Measurements from ENCODE around the gene RNF207. TPM values are rescaled to one million over a fixed set of nuclear protein-coding genes. Genes with fewer than 3 reads are reported as not detected.

RNF207 gene
- total RNA-seq, 1 experiment from 2014 or later, result 95.4 TPM

DNA sequence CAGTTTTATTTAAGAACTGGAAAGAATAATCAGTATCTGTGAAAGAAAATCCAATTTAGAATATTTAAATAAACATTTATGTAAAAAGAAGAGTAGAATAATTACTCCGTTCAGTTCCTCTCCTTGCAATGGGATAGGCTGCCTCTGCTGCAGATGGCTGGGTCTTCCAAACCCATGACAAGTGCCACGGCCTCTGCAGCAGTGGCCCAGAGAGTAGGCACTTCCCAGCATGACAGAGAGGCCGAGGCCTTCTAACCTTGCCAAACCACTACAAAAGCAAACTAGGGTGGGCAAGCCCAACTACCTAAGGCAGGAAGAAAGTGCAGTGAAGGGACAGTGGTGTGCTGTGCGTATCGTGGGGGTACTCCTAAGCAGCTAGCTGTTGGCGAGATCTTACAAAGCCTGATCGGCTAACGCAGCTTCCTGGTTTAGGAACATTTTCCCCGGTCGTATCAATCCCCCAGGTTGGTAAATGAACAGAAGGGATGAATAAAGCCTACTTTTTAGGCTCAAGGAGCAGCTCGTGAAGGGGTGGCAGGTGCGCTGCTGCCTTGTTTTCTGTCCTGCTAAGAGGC lies 15.4 kb downstream of the RNF207 start:
- Histone ChIP-seq H3K27ac (ENCODE audit: low read length) (peak overlapping the region; percentile 84), H3K9ac (ENCODE audit: low read length) (no peak overlapping the region), H3K4me2 (ENCODE audit: low read length) (peak overlapping the region; percentile 60), H3K9me2 (replicated peaks; ENCODE audit: low read length) (no peaks in the 10 kb centered on the region), H3K79me2 (ENCODE audit: low read length) (peaks cover 24% of the 10 kb centered on the region; the same call in 1 of the 2 replicates), H3F3A (ENCODE audit: low read length, unreplicated experiment) (peaks cover 20% of the 10 kb centered on the region), H4K20me1 (ENCODE audit: low read length) (0 out of 2 replicates have a peak, but pooled peaks cover 12% of the 10 kb centered on the region), H3K36me3 (ENCODE audit: low read depth, low read length) (peaks cover 60% of the 10 kb centered on the region), H3K4me3 (ENCODE audit: low read length) (no peak overlapping the region), H2AFZ (ENCODE audit: low read length) (no peak overlapping the region), H3K4me1 (ENCODE audit: insufficient read depth, low read length) (peaks cover 61% of the 10 kb centered on the region), H3K9me3 (ENCODE audit: low read length) (no peaks in the 10 kb centered on the region), H3K27me3 (ENCODE audit: low read length) (no peaks in the 10 kb centered on the region)
- POLR2A ChIA-PET (ENCODE audit: unreplicated experiment), result interaction anchor here (1.2 kb wide), 1 partner anchor 15 kb away, joined by 3 read pairs; the partner anchor contains the start of gene RNF207
- DNase-seq, result no peak
- CTCF ChIA-PET, result interaction anchor here (1.2 to 1.6 kb wide), 2 partner anchors 16 to 23 kb away, joined by 6 to 19 read pairs; no protein-coding TSS in a partner anchor
- TSS peak; percentile 21 for BruUV-seq (replicated peaks)
- intact Hi-C loops (cut with micrococcal nuclease), result no loop called here
- TF ChIP-seq EZH2phosphoT487 (IDR thresholded peaks at IDR 0.05; ENCODE audit: borderline replicate concordance, low read length) (no peak), CTCF (conservative IDR thresholded peaks at IDR 0.05; ENCODE audit: low read depth, low read length) (no peak), EZH2 (IDR thresholded peaks at IDR 0.05; ENCODE audit: low read length, unreplicated experiment) (no peak)
- ATAC-seq, result no peak

GRCh38 chr1:6222636-6223035 lies 16.7 kb downstream of the RNF207 start:
- H3F3A ChIP-seq (ENCODE audit: low read length, unreplicated experiment), result peaks cover 20% of the 10 kb centered on the region
- no peak overlapping the region for H2AFZ ChIP-seq (ENCODE audit: low read length)
- peaks cover 61% of the 10 kb centered on the region for H3K36me3 ChIP-seq (ENCODE audit: low read depth, low read length)
- H3K9me3 ChIP-seq (ENCODE audit: low read length), result no peaks in the 10 kb centered on the region
- POLR2A ChIA-PET (ENCODE audit: unreplicated experiment), result no interaction called here
- no peaks in the 10 kb centered on the region for H3K27me3 ChIP-seq (ENCODE audit: low read length)
- H3K79me2 ChIP-seq (ENCODE audit: low read length), result peaks cover 35% of the 10 kb centered on the region; the same call in 1 of the 2 replicates
- peak overlapping the region; percentile 37 for H3K27ac ChIP-seq (ENCODE audit: low read length)
- CTCF ChIA-PET, result no interaction called here
- ATAC-seq (peak; percentile 33), DNase-seq (peak; percentile 87)
- H4K20me1 ChIP-seq (ENCODE audit: low read length), result 0 out of 2 replicates have a peak, but pooled peaks cover 12% of the 10 kb centered on the region
- peaks cover 61% of the 10 kb centered on the region for H3K4me1 ChIP-seq (ENCODE audit: insufficient read depth, low read length)
- H3K9me2 ChIP-seq (replicated peaks; ENCODE audit: low read length), result no peaks in the 10 kb centered on the region
- TF ChIP-seq EZH2 (IDR thresholded peaks at IDR 0.05; ENCODE audit: low read length, unreplicated experiment) (no peak), EZH2phosphoT487 (IDR thresholded peaks at IDR 0.05; ENCODE audit: borderline replicate concordance, low read length) (no peak), CTCF (conservative IDR thresholded peaks at IDR 0.05; ENCODE audit: low read depth, low read length) (no peak)
- no peak overlapping the region for H3K4me2 ChIP-seq (ENCODE audit: low read length)
- intact Hi-C loops (cut with micrococcal nuclease), result no loop called here
- no peak overlapping the region for H3K9ac ChIP-seq (ENCODE audit: low read length)
- H3K4me3 ChIP-seq (ENCODE audit: low read length), result no peak overlapping the region
- BruUV-seq (replicated peaks), result no TSS peak

- DNase-seq (peak; percentile 46), ATAC-seq (no peak)
- ChIA-PET POLR2A (ENCODE audit: unreplicated experiment) (interaction anchor here (0.6 kb wide), 1 partner anchor 19 kb away, joined by 3 read pairs; no protein-coding TSS in a partner anchor), CTCF (interaction anchor here (0.5 kb wide), 1 partner anchor 21 kb away, joined by 3 read pairs; no protein-coding TSS in a partner anchor)
- H3K4me1 ChIP-seq (ENCODE audit: insufficient read depth, low read length), result peaks cover 61% of the 10 kb centered on the region
- H3K4me3 ChIP-seq (ENCODE audit: low read length), result no peak overlapping the region
- no peaks in the 10 kb centered on the region for H3K9me2 ChIP-seq (replicated peaks; ENCODE audit: low read length)
- peaks cover 57% of the 10 kb centered on the region for H3K36me3 ChIP-seq (ENCODE audit: low read depth, low read length)
- no peak overlapping the region for H3K27ac ChIP-seq (ENCODE audit: low read length)
- BruUV-seq (replicated peaks), result TSS peak; percentile 31
- peaks cover 20% of the 10 kb centered on the region for H3F3A ChIP-seq (ENCODE audit: low read length, unreplicated experiment)
- no peaks in the 10 kb centered on the region for H3K9me3 ChIP-seq (ENCODE audit: low read length)
- no peak for TF ChIP-seq EZH2phosphoT487 (IDR thresholded peaks at IDR 0.05; ENCODE audit: borderline replicate concordance, low read length)
- no peak for TF ChIP-seq EZH2 (IDR thresholded peaks at IDR 0.05; ENCODE audit: low read length, unreplicated experiment)
- TF ChIP-seq CTCF (conservative IDR thresholded peaks at IDR 0.05; ENCODE audit: low read depth, low read length), result no peak
- intact Hi-C loops (cut with micrococcal nuclease), result no loop called here
- H2AFZ ChIP-seq (ENCODE audit: low read length), result no peak overlapping the region
- H4K20me1 ChIP-seq (ENCODE audit: low read length), result 0 out of 2 replicates have a peak, but pooled peaks cover 12% of the 10 kb centered on the region
- no peak overlapping the region for H3K9ac ChIP-seq (ENCODE audit: low read length)
- H3K27me3 ChIP-seq (ENCODE audit: low read length), result no peaks in the 10 kb centered on the region
- peaks cover 39% of the 10 kb centered on the region; the same call in 1 of the 2 replicates for H3K79me2 ChIP-seq (ENCODE audit: low read length)
- no peak overlapping the region for H3K4me2 ChIP-seq (ENCODE audit: low read length)
Measured at GRCh38 chr1:6223617-6224016, 17.7 kb downstream of the RNF207 start.

Data from PC-3 (cell line).